NCI-H2029 treated with DMSO at 0.1 percent for 48 hours (cell line): ENCODE data around the gene PRPH2.
A peak's percentile ranks its signal among the peaks of the same experiment; 100 is the strongest.
"Not testable (repeated sequence)": the region's sequence is repeated elsewhere in the genome, so short reads cannot be mapped to it uniquely, and the experiment has no call there.

Experiments used
- DNase-seq: peaks from one replicate; lab custom pipeline; 2025; lab: John Stamatoyannopoulos, UW

Gene PRPH2

DNA sequence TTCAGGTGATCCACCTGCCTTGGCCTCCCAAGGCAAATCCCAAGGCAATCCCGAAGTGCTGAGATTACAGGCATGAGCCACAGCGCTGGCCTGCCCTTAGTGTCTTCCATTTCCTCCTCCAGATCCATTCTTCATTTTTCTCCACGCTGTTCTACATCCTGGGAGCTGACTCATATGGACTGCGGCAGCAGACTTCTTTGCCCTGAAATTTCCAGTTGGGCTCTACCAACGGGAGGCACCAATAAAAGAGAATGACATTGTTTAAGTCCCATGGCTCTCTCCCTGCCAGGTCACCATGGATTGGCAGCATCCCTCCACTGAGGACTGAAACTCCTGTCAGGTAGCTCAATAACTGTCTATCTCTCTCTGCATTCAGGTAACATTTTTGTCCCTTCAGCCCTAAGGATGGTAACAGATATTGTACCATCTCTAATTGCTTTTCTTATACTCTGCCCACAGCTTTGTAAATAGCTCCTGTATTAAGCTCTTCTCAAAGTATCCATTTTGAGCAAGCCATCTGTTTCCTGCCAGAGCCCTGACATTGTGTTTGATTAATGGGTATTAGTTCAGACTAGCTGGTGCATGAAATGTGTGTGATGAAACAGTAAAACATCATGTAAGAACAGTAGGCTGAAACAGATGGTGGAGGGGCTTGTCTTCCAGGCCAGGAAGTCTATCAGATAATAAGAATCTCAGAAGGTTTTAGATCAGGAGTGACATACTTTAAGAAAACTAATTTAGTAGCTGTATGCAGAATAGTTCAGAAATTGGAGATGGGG, 19.9 kb upstream of the PRPH2 start:
- no peak for DNase-seq

DNA sequence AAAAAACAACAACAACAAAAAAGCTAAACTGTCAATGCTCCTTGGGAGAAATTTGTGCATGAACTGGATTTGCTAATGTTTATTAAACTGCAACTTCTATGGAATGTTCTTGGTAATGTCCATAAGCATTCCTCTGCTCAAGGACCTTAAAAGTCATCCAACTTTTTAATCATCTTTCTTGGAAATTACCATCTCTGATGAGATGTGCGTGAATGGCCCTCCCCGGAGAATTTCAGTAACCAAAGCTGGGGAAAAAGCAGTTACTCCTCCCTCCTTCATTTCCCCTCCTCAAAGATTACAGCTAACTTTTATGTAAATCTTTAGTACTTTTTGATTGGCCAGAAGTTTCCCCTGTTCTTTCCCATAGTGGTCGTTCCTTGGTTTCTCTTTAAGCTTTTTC, 18.3 kb upstream of the PRPH2 start:
- DNase-seq: no peak

DNA sequence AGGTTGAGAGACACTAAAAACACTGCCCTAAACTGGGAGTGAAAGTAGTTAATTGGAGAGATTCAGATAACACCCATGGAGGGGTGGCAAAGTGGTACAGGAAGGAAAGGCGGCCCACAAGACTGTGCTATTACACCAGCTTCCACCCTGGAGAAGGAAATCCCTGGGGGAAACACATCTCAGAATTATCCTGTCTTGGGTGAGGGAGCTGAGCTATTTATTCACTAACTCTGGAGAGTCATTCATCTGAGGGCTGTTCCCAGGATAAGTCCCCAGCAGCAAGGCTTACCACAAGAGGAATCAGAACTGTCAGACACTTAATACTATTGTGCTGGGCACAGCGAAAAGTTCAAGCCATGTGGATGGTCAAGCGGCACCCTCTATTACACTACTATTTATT, 13.6 kb upstream of the PRPH2 start:
- DNase-seq: no peak

DNA sequence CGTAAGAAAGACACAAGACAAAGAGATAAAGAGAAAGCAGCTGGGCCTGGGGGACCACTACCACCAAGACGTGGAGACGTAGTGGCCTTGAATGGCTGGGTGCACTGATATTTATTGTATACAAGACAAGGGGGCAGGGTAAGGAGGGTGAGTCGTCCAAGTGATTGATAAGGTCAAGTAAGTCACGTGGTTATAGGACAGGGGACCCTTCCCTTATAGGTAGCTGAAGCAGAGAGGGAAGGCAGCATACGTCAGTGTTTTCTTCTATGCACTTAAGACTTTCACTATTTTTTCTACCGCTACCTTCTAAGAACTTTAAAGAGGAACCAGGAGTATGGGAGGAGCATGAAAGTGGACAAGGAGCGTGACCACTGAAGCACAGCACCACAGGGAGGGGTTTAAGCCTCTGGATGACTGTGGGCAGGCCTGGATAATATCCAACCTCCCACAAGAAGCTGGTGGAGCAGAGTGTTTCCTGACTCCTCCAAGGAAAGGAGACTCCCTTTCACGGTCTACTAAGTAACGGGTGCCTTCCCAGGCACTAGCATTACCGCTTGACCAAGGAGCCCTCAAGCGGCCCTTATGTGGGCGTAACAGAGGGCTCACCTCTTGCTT, 11.6 kb upstream of the PRPH2 start:
- not testable (repeated sequence) for DNase-seq

DNA sequence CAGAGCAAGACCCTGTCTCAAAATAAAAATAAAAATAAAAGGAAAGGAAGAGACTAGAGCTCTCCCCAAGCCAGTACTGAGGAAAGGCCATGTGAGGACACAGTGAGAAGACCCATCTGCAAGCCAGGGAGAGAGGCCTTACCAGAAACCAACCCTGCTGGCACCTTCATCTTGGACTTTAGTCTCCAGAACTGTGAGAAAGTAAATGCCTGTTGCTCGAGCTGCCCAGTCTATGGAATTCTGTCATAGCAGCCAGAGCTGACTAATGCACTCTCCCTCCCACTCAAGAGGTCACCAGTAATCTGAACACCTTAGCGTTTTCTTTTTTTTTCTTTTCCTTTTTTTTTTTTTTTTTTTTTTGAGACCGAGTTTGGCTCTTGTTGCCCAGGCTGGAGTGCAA, 7.3 kb upstream of the PRPH2 start:
- DNase-seq: no peak

DNA sequence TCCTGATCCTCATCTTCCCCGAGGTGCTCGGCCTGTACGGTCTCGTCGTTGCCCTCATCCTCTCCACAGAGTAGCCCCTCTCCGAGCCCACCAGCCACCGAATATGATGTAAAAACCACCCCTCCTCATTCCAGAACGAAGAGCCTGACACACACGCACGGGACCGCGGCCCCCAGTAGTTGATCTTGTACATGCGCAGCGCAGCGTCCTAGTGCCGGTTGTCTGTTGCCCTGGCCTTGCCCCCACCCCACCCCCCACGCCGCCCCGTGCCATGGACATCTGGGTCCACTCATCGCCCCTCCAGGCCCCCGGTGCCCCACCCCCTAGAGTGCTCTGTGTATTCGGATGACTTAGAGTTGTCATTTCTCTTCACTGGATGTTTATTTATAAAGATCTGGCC, 5.2 kb upstream of the PRPH2 start:
- DNase-seq: no peak

DNA sequence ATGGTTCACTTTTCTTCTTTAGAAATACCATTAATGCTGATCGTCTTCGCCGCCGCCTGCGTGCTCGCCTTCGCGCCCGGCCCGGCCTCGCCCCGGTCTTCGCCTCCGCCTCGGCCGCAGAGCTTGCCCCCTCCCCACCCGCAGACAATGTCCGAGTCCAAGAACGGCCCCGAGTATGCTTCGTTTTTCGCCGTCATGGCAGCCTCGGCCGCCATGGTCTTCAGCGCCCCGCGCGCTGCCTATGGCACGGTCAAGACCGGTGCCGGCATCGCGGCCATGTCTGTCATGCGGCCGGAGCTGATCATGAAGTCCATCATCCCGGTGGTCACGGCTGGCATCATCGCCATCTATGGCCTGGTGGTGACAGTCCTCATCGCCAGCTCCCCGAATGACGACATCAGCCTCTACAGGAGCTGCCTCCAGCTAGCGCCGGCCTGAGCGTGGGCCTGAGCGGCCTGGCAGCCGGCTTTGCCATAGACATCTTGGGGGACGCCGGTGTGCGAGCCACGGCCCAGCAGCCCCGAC, 4.8 kb upstream of the PRPH2 start:
- DNase-seq: no peak

DNA sequence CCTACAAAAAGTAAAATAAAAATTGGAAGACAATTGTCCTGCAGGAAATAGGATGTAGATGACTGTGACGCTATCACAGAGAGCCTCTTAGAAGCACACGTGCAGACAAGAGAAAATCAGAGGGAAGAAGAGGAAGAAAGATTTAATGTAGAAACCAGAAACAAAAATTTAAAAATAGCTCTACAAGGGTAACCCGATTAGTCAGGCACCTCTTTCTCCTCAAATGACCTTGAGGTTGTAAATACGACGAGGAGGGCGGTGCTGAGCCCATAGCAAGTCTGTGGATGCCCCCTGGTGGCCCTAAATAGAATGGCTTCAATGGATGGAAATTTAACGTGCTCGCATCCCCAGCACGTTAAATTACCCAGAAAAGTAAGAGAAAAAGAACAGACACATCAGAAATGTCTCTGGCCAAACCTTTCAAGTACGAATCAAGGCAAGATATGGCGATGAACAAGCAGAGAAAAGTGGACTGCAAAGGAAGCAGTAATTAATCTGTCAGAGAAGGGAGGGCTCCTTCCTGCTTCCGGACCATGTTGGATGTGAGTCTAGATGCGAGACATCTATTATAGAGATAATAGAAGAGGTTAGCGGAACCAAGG, 4.2 kb upstream of the PRPH2 start:
- peak; percentile 63 for DNase-seq

DNA sequence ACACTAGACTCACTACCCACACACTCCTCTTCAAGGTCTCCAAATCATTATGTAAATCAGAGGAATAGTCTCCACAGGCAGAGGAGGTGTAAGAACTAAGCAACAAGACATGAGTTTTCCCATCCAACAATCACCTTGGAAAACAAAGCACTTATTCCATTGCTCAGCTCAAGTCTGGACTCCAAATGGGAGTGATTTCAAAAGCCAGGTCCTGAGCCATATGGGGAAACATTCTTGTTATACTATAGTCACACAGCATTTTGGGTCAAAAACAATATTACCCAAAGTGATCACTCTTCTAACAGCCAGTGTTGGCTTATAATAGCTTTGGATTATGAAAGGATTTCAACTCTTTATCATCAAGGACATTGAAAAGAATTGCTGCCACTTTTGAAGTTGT, 3.6 kb upstream of the PRPH2 start:
- no peak for DNase-seq

DNA sequence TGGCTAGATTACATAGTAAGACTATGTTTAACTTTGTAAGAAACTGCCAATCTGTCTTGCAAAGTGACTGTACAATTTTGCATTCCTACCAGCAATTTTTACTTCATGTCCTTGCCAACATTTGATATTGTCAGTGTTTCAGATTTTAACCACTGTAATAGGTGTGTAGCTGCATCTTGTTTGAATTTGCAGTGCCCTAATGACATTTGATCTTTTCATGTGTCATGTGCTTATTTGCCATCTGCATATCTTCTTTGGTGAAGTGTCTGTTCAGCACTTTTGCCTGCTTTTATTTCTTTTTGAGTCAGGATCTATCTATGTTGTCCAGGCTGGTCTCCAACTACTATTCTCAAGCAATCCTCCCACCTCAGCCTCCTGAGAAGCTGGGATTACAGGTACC, 2.4 kb upstream of the PRPH2 start:
- no peak for DNase-seq

DNA sequence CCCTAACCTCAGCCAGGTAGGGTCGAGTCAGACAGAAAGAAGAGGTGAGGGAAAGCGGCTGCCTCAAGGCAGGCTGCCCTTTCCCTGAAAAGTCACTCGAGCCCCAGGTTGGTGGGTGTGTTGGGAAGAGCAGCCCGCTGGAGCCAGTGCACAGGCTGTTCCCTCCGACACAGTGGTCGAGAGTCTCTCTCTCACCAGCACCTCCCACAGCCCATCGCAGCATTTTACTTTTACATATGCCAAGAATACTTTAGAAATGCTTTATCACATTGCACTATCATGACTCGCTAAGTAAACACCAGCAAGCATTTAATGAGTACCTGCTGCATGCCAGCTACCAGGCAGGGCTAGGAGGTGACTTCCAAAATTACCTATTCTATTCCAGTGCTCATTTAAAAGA, 1.7 kb downstream of the PRPH2 start:
- DNase-seq: no peak

DNA sequence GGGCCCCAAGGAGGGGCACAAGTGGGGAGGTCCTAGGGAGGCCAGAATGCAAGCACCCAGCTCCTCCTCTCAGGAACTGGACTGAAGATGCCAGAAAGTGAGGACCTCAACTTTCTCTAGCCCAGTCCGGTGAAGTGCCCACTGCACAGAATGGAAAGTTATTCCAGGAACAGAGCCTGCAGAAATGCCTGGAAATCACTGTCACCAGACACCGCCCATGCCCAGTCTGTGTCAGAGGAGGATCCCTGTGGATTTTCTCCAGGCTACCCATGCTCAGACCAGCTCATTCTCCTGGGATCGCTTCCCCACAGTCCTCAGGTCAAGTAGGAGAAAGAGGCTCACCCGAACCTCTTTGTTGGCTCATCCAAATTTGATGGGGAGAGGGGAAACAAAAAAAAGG, 6.5 kb downstream of the PRPH2 start:
- no peak for DNase-seq

DNA sequence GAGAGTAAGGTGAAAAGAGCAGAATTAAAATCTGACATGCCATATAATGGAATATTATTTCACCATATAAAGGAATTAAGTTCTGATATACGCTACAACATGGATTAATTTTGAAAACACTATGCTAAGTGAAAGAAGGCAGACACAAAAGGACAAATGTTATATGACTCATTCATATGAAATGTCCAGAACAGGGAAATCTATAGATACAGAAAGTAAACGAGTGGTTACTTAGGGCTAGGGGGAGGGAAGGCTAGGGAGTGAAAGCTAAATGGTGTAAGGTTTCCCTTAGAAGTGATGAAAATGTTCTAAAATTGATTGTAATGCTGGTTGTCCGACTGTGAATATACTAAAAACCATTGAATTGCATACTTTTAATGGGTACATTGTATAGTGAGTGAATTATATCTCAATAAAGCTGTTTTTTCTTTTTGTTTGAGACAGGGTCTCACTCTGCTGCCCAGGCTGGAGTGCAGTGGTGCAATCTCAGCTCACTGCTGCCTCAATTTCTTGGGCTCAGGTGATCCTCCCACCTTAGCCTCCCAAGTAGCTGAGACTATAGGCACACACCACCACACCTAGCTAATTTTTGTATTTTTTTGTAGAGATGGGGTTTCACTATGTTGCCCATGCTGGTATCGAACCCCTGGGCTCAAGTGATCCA, 8.2 kb downstream of the PRPH2 start:
- DNase-seq: no peak

DNA sequence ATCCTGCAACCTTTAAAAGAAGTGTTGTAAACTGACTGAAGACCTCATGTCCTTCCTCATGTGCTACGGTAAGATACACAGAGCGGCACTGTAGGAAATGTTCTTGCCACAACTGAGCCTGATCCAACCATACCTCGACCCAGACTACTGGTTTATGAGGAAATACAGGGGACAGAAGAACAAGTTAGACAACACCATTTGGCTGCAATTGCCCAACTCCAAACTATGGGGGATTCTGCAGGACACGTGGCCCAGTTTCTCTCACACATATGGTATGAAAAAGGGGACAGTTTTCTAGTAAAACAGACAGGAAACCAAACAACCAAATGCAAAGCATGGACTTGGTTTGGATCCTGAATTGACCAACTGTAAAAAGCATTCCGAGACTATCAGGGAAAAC, 10.5 kb downstream of the PRPH2 start:
- DNase-seq: no peak

DNA sequence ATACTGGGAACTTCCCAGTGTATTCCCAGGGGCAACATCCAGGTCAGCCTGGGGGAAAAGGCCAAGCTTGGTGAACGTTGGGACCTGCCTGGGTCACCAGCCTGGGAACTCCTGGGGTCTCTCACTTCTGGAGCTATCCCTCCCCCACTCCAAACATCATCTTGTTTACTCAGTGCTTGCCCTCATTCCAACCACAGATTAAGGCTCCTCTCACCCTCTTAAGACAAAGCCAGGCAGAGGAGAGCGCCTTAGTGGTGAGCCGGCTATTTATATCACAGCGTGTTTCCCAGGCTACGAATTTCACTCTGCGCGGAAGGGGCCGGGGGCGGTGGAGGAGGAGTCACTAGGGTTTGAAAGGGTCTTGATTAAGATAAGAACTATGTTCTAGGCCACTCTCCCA, 12.1 kb downstream of the PRPH2 start:
- no peak for DNase-seq

DNA sequence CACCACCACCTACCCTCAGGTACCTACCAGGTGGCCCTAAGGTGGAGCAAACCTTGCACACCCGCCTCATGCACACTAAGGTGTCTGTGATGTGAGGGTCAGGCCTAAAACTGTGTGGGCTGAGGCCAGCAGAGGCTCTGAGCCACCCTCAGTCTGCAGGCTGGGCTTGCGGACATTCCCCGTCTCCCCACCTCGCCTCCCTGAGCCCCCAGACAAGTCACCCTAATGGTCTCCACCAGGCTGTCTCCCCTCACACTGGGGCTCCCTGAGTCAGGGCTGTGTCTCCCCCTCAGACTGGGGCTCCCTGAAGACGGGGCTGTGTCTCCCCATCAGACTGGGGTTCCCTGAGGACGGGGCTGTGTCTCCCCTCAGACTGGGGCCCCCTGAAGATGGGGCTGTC, 12.5 kb downstream of the PRPH2 start:
- DNase-seq: no peak

DNA sequence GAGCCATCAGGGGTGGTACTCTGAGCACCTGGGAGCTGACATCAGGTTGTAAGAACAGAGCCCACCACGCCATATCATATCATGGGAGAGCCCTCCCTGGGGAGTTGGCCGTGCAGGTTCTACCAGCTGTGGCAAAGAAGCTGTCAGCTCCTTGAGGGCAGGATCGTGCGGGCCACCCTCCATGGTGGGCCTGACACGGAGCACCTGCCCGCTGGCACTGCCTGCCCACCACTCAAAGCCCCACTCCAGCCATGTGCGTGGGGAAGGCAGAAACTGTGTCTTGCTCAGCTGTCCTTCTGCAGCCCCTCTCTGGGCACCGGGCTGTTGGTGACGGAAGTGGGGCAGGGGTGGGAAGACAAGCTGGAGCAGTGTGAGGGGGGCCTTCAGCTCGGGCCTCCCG, 14.3 kb downstream of the PRPH2 start:
- no peak for DNase-seq

DNA sequence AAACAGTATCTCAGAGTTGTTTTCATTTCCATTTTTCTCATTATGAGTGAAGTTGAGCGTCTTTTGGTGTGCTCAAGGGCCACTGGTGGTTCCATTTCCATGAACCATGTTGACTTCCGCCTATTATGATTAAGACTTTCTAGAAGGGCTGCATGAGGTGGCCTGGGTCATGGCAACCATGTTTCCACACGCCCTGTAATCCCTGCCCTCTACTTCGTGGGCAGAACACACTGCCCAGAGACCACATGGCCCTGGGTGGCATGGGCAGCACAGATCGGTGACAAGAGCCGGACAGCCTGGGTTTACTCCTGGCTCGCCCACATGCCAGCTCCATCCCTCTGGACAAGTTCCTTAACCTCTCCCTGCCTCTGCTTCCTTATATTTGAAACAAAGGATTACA, 14.8 kb downstream of the PRPH2 start:
- DNase-seq: no peak

DNA sequence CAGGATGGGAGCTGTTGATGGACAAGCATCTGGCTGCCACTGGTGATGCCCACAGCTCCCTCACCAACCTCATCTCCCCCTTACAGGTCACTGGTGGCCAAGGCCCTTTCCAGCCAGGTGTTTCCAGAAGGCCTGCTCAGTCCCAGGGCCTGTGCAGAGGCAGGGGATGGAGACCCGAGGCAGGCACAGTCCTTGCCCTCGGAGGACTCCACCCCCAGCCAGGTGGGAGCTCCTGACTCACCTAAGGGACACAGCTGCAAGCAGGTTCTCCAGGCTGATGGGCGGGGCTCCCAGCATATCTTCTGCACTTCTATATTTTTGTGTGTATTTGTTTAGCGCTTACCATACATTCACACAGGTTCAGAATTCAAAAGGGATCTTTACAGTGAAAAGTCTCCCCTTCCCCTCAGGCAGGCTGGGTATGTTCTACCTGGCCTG, 17.4 kb downstream of the PRPH2 start:
- DNase-seq: no peak

DNA sequence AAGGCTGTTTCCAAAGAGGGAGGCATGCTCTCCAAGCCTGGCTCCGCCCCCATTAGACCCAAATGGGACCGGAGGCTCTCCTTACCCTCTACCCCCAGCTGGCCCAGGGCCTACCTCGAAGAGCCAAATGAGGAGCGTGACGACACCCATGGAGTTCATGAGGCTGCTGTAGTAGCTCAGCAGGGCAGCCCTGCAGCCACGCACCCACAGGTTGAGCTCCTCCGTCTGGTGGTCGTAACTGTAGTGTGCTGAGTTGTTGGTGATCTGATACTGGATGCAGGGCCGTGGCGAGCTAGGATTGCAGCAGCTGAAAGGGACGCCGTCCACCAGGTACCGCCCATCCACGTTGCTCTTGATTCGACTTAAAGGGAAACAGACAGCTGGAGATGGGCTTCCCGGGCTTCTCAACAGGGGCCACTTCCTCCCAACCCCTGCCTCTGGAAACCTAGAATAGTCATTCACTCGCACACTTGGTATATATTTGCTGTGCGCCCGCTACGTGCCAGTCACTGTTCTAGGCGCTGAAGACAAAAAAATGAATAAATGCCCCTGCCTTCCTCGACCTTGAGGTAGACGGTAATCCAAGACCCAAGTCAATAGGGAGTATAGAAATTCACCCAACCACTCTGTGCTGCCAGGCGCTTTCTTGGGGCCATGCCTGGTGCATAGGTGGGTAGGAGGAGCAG, 18.0 kb downstream of the PRPH2 start:
- DNase-seq: peak; percentile 73

DNA sequence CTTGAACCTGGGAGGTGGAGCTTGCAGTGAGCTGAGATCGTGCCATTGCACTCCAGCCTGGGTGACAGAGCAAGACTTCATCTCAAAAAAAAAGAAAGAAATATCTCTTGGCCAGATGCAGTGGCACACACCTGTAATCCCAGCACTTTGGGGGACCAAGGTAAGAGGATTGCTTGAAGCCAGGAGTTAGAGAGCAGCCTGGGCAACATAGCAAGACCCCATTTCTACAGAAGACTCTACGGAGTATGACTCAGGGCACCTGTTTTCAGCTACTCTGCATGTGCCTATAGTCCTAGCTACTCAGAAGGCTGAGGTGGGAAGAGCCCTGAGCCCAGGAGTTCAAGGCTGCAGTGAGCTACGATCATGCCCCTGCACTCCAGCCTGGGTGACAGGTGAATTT, 19.6 kb downstream of the PRPH2 start:
- DNase-seq: not testable (repeated sequence)

DNA sequence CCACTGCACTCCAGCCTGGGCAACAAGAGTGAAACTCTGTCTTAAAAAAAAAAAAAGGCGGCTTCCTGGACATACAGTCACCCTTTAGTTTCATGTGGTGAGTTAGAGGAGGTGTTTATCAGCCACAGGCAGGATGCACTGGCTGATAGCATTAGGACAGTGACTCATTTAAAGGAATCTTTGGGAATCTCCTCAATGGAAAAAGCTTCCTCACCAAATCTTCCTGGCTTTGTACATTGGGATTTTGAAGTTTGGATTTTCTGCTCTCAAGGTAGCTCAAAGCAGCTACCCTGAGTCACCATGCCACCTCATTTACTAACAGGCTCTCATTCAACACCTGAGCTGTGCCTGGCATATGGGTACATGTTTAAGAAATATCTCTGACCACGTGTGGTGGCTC, 20.2 kb downstream of the PRPH2 start:
- DNase-seq: no peak
